ENCODE data around the gene COL25A1.

- TF ChIP-seq ZNF274 (IDR thresholded peaks at IDR 0.05; ENCODE audit: low read depth, low read length) (no peak), YY1 (IDR thresholded peaks at IDR 0.05; ENCODE audit: insufficient read depth, insufficient read length) (no peak)
These were observed 47.6 kb downstream of the COL25A1 start for GRCh38 chr4:109254845-109255244.

Measured in NT2/D1 (cell line).